Lung (tissue), 12 donors: ENCODE measurements around the gene COLEC12. TPM values are rescaled to one million over a fixed set of nuclear protein-coding genes. Genes with fewer than 3 reads are reported as not detected.

ENCODE experiments used
- ATAC-seq: fragments of 200-7000 bp; cut with Tn5 transposase; one replicate; pipeline ENCODE4 v1.9.1; 2020; ENCODE audit warnings: moderate number of reproducible peaks; ENCODE audit not compliant: insufficient read depth, low FRiP score
- DNase-seq, 3 donors: peaks; one replicate each; pipeline ENCODE4 v3.0.0-alpha.2; 2013 to 2017
- H3K27ac ChIP-seq, 2 donors: one replicate each; pipeline ENCODE4 v1.5.1; 2013; ENCODE audit warnings: mild to moderate bottlenecking in 2 of 2, moderate library complexity in 2 of 2, control low read depth in 1 of 2, inconsistent platforms in 1 of 2, low read depth in 1 of 2, low read length in 1 of 2
- H3K27me3 ChIP-seq, 3 donors: one replicate each; pipeline ENCODE4 v1.5.1; 2013; ENCODE audit warnings: low read length in 2 of 3; ENCODE audit not compliant: control insufficient read depth in 3 of 3, insufficient read depth in 3 of 3
- H3K36me3 ChIP-seq, 4 donors: one replicate each; pipeline ENCODE4 v1.5.1; 2013; ENCODE audit warnings: low read length in 4 of 4, mild to moderate bottlenecking in 1 of 4, moderate library complexity in 1 of 4; ENCODE audit not compliant: control insufficient read depth in 4 of 4, insufficient read depth in 4 of 4
- H3K4me1 ChIP-seq, 5 donors: one replicate each; pipeline ENCODE4 v1.5.1; 2013; ENCODE audit warnings: low read length in 5 of 5, mild to moderate bottlenecking in 2 of 5, moderate library complexity in 1 of 5; ENCODE audit not compliant: control insufficient read depth in 5 of 5, insufficient read depth in 5 of 5
- H3K4me3 ChIP-seq: one replicate; pipeline ENCODE4 v1.5.1; 2013; ENCODE audit warnings: mild to moderate bottlenecking, control low read depth, moderate library complexity
- H3K9ac ChIP-seq, 2 donors: one replicate each; pipeline ENCODE4 v1.5.1; 2013; ENCODE audit warnings: low read length in 2 of 2, control low read depth in 1 of 2; ENCODE audit not compliant: insufficient read depth in 1 of 2
- H3K9me3 ChIP-seq, 4 donors: one replicate each; pipeline ENCODE4 v1.5.1; 2013; ENCODE audit warnings: low read length in 3 of 4, mild to moderate bottlenecking in 1 of 4, moderate library complexity in 1 of 4; ENCODE audit not compliant: control insufficient read depth in 4 of 4, insufficient read depth in 3 of 4
- CTCF ChIP-seq: IDR thresholded peaks from 2 replicates; pipeline ENCODE4 v1.5.1; 2012; ENCODE audit warnings: mild to moderate bottlenecking; ENCODE audit errors: control extremely low read depth, extremely low read depth
- WGBS, 2 donors: extraction: QIAGEN DNeasy Blood & Tissue Kit; methylation state at CpG; one replicate each; pipeline ENCODE4 v1.1.7; 2013; 5-methylcytosine and 5-hydroxymethylcytosine counted together
- polyA plus RNA-seq, 2 donors: library from polyadenylated mRNA; stranded (reverse); fragments of 200-250 nt; gene quantifications; one replicate each; pipeline ENCODE4 v1.2.1, GENCODE V29; 2013
- total RNA-seq, 2 donors: library from RNA; depleted of rRNA in 1 of 2; stranded (reverse); fragments of >200 nt in 1 of 2; gene quantifications; one replicate each; pipeline ENCODE4 v1.2.1, GENCODE V29; 2014 to 2021
- donor health status: control.
- donor health status: control.
- donor health status: Bipolar disorder and iron deficiency.
- donor health status: healthy.
- donor health status: DM: yes; HTN: yes; CAD: no.

The COLEC12 gene
- total and polyA plus RNA-seq, 4 donors: 10.3 to 108 (median 28.1) TPM

GRCh38 chr18:379681-380330, 120.7 kb downstream of the COLEC12 start:
- peaks cover 0 to 60% (median 24%) of the 10 kb centered on the region in 5 donors for H3K4me1 ChIP-seq
- H3K4me3 ChIP-seq: no peak overlapping the region
- H3K9me3 ChIP-seq: no peaks in the 10 kb centered on the region
- H3K27ac ChIP-seq: peak overlapping the region in 1 of 2 donors; percentile 32
- peak; percentile 82 to 94 (median 87) for DNase-seq
- H3K9ac ChIP-seq: no peak overlapping the region
- no peaks in the 10 kb centered on the region for H3K36me3 ChIP-seq
- no peak for TF ChIP-seq CTCF
- peak; percentile 48 for ATAC-seq
- H3K27me3 ChIP-seq: no peaks in the 10 kb centered on the region
- WGBS, 2 donors: 25 to 55% methylated on average over 10 of the region's 10 CpGs

GRCh38 chr18:378079-378478, 122.4 kb downstream of the COLEC12 start:
- TF ChIP-seq CTCF: no peak
- H3K4me1 ChIP-seq: peaks cover 0 to 76% (median 24%) of the 10 kb centered on the region in 5 donors
- no peak overlapping the region for H3K9ac ChIP-seq
- H3K9me3 ChIP-seq: peaks cover 0 to 2% (median 0%) of the 10 kb centered on the region in 4 donors
- no peaks in the 10 kb centered on the region for H3K27me3 ChIP-seq
- ATAC-seq: no peak
- no peak overlapping the region for H3K4me3 ChIP-seq
- no peak for DNase-seq
- no peaks in the 10 kb centered on the region for H3K36me3 ChIP-seq
- H3K27ac ChIP-seq: no peak overlapping the region
- WGBS, 2 donors: 79 to 84% methylated on average over 8 of the region's 8 CpGs

- Histone ChIP-seq H3K27me3 (no peaks in the 10 kb centered on the region), H3K9ac (no peak overlapping the region), H3K36me3 (no peaks in the 10 kb centered on the region), H3K27ac (no peak overlapping the region), H3K4me1 (peaks cover 0 to 72% (median 25%) of the 10 kb centered on the region in 5 donors), H3K4me3 (no peak overlapping the region), H3K9me3 (peaks cover 0 to 2% (median 0%) of the 10 kb centered on the region in 4 donors)
- DNase-seq (no peak), ATAC-seq (no peak)
- TF ChIP-seq CTCF: no peak
- 87 to 93% methylated on average over 10 of the region's 10 CpGs for WGBS, 2 donors
These were observed 123.4 kb downstream of the COLEC12 start for GRCh38 chr18:377088-377487.
